PC-3 (cell line): ENCODE data around the gene CAPN7. TPM values are rescaled to one million over a fixed set of nuclear protein-coding genes. Genes with fewer than 3 reads are reported as not detected.

Experiments
- ATAC-seq: fragments of 200-7000 bp; cut with Tn5 transposase; 2 replicates; pipeline ENCODE4 v1.9.1; 2020; ENCODE audit warnings: mild to moderate bottlenecking, moderate library complexity
- BruUV-seq: library from RNA; stranded (reverse); fragments of 400-500 nt; replicated peaks from 2 replicates; lab custom pipeline; 2021; lab: Mats Ljungman, UMichigan
- CTCF ChIA-PET: fragments of 300-600 bp; sonication (Branson Sonifier 250); formaldehyde crosslinking; loops from one replicate; lab custom pipeline; 2022; ENCODE audit warnings: antibody characterized with exemption; lab: Charles Lee
- POLR2A ChIA-PET: fragments of 300-600 bp; sonication (Branson Sonifier 250); formaldehyde crosslinking; loops from one replicate; lab custom pipeline; 2022; ENCODE audit warnings: antibody characterized with exemption; ENCODE audit not compliant: unreplicated experiment; lab: Charles Lee
- DNase-seq: peaks from one replicate; pipeline ENCODE4 v3.0.0-alpha.2; 2015
- H2AFZ ChIP-seq: fragments of 300-600 bp; sonication (generic); 2 replicates; pipeline ENCODE4 v1.6.0; 2016; ENCODE audit warnings: antibody characterized with exemption, low read length
- H3F3A ChIP-seq: fragments of 300-600 bp; sonication (generic); one replicate; pipeline ENCODE4 v1.6.0; 2017; ENCODE audit warnings: antibody characterized with exemption, low read length, control low read depth, mild to moderate bottlenecking; ENCODE audit not compliant: unreplicated experiment
- H3K27ac ChIP-seq: fragments of 300-600 bp; sonication (generic); 2 replicates; pipeline ENCODE4 v1.5.1; 2016; ENCODE audit warnings: mild to moderate bottlenecking, low read length
- H3K27me3 ChIP-seq: fragments of 300-600 bp; sonication (generic); 2 replicates; pipeline ENCODE4 v1.6.1; 2016; ENCODE audit warnings: low read length, mixed read lengths
- H3K36me3 ChIP-seq: fragments of 300-600 bp; sonication (generic); 2 replicates; pipeline ENCODE4 v1.6.1; 2016; ENCODE audit warnings: low read depth, mixed run types, low read length, mixed read lengths
- H3K4me1 ChIP-seq: fragments of 300-600 bp; sonication (generic); 2 replicates; pipeline ENCODE4 v1.5.1; 2016; ENCODE audit warnings: low read length; ENCODE audit not compliant: insufficient read depth
- H3K4me2 ChIP-seq: fragments of 300-600 bp; sonication (generic); 2 replicates; pipeline ENCODE4 v1.6.0; 2016; ENCODE audit warnings: low read length
- H3K4me3 ChIP-seq: fragments of 300-600 bp; sonication (generic); 2 replicates; pipeline ENCODE4 v1.5.1; 2016; ENCODE audit warnings: mild to moderate bottlenecking, low read length, mixed read lengths
- H3K79me2 ChIP-seq: fragments of 300-600 bp; sonication (generic); 2 replicates; pipeline ENCODE4 v1.6.1; 2017; ENCODE audit warnings: low read length, mixed read lengths
- H3K9ac ChIP-seq: fragments of 300-600 bp; sonication (generic); 2 replicates; pipeline ENCODE4 v1.6.0; 2016; ENCODE audit warnings: mild to moderate bottlenecking, low read length
- H3K9me2 ChIP-seq: fragments of 300-600 bp; sonication (generic); replicated peaks from 2 replicates; pipeline ENCODE4 v1.6.1; 2016; ENCODE audit warnings: mixed run types, low read length, mixed read lengths
- H3K9me3 ChIP-seq: fragments of 300-600 bp; sonication (generic); 2 replicates; pipeline ENCODE4 v1.6.1; 2016; ENCODE audit warnings: low read length, mixed read lengths
- H4K20me1 ChIP-seq: fragments of 300-600 bp; sonication (generic); 2 replicates; pipeline ENCODE4 v1.6.1; 2016; ENCODE audit warnings: low read length, mixed read lengths
- EZH2 ChIP-seq: fragments of 300-600 bp; sonication (generic); IDR thresholded peaks from one replicate; pipeline ENCODE4 v1.6.1; 2017; ENCODE audit warnings: antibody characterized with exemption, mild to moderate bottlenecking, low read length; ENCODE audit not compliant: unreplicated experiment
- EZH2phosphoT487 ChIP-seq: fragments of 300-600 bp; sonication (generic); IDR thresholded peaks from 2 replicates; pipeline ENCODE4 v1.6.1; 2018; ENCODE audit warnings: mild to moderate bottlenecking, antibody characterized with exemption, low read length, borderline replicate concordance
- intact Hi-C: fragments of 100-400 bp; cut with micrococcal nuclease; formaldehyde crosslinking; loops from 2 replicates; pipeline ENCODE4 v1.9.0; 2023
- total RNA-seq: library from RNA; depleted of rRNA; stranded (reverse); fragments of >200 nt; gene quantifications from 2 replicates; pipeline ENCODE4 v1.2.3, GENCODE V29; 2014
- TF ChIP-seq, protein P1 (sequence below): fragments of 300-600 bp; sonication (generic); conservative IDR thresholded peaks from 2 replicates; pipeline ENCODE4 v1.5.1; 2017; ENCODE audit warnings: antibody characterized with exemption, low read depth, mild to moderate bottlenecking, low read length

CAPN7 gene
- total RNA-seq, 1 experiment from 2014 or later = 32.7 TPM

- BruUV-seq = no TSS peak
- H3K9me3 ChIP-seq = no peaks in the 10 kb centered on the region
- DNase-seq (no peak), ATAC-seq (no peak; the same call in 1 of the 2 replicates)
- CTCF ChIA-PET = no interaction called here
- H3K4me3 ChIP-seq = no peak overlapping the region
- H2AFZ ChIP-seq = no peak overlapping the region
- TF ChIP-seq EZH2phosphoT487 = no peak
- TF ChIP-seq EZH2 = no peak
- TF ChIP-seq, protein P1, sequence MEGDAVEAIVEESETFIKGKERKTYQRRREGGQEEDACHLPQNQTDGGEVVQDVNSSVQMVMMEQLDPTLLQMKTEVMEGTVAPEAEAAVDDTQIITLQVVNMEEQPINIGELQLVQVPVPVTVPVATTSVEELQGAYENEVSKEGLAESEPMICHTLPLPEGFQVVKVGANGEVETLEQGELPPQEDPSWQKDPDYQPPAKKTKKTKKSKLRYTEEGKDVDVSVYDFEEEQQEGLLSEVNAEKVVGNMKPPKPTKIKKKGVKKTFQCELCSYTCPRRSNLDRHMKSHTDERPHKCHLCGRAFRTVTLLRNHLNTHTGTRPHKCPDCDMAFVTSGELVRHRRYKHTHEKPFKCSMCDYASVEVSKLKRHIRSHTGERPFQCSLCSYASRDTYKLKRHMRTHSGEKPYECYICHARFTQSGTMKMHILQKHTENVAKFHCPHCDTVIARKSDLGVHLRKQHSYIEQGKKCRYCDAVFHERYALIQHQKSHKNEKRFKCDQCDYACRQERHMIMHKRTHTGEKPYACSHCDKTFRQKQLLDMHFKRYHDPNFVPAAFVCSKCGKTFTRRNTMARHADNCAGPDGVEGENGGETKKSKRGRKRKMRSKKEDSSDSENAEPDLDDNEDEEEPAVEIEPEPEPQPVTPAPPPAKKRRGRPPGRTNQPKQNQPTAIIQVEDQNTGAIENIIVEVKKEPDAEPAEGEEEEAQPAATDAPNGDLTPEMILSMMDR = no peak
- no peak overlapping the region for H3K27ac ChIP-seq
- no peaks in the 10 kb centered on the region for H3F3A ChIP-seq
- POLR2A ChIA-PET = no interaction called here
- no peaks in the 10 kb centered on the region for H3K27me3 ChIP-seq
- H3K79me2 ChIP-seq = no peaks in the 10 kb centered on the region
- no peak overlapping the region for H3K4me2 ChIP-seq
- H3K9ac ChIP-seq = no peak overlapping the region
- intact Hi-C loops = no loop called here
- no peaks in the 10 kb centered on the region for H3K4me1 ChIP-seq
- H4K20me1 ChIP-seq = no peaks in the 10 kb centered on the region
- no peaks in the 10 kb centered on the region for H3K36me3 ChIP-seq
- no peaks in the 10 kb centered on the region for H3K9me2 ChIP-seq
Measured at GRCh38 chr3:15288331-15289035, 82.4 kb downstream of the CAPN7 start.

- CTCF ChIA-PET = no interaction called here
- no peak overlapping the region for H3K9ac ChIP-seq
- TF ChIP-seq, protein P1 = no peak
- TF ChIP-seq EZH2 (no peak), EZH2phosphoT487 (no peak)
- H3K9me3 ChIP-seq = no peaks in the 10 kb centered on the region
- H3F3A ChIP-seq = no peaks in the 10 kb centered on the region
- no TSS peak for BruUV-seq
- DNase-seq (no peak), ATAC-seq (no peak)
- no peak overlapping the region for H3K4me3 ChIP-seq
- H3K4me1 ChIP-seq = no peaks in the 10 kb centered on the region
- H3K27ac ChIP-seq = no peak overlapping the region
- H3K79me2 ChIP-seq = no peaks in the 10 kb centered on the region
- no peak overlapping the region for H2AFZ ChIP-seq
- no peaks in the 10 kb centered on the region for H4K20me1 ChIP-seq
- no peaks in the 10 kb centered on the region for H3K9me2 ChIP-seq
- H3K36me3 ChIP-seq = no peaks in the 10 kb centered on the region
- POLR2A ChIA-PET = interaction anchor here (0.6 kb wide), 1 partner anchor 43 kb away, joined by 3 read pairs; no protein-coding TSS in a partner anchor
- no peaks in the 10 kb centered on the region for H3K27me3 ChIP-seq
- intact Hi-C loops = no loop called here
- no peak overlapping the region for H3K4me2 ChIP-seq
Measured at GRCh38 chr3:15289661-15290060, 83.6 kb downstream of the CAPN7 start.

GRCh38 chr3:15290736-15291135 is 84.7 kb downstream of the CAPN7 start:
- Histone ChIP-seq H3F3A (no peaks in the 10 kb centered on the region), H3K27ac (no peak overlapping the region), H3K27me3 (no peaks in the 10 kb centered on the region), H3K36me3 (no peaks in the 10 kb centered on the region), H3K9me3 (no peaks in the 10 kb centered on the region), H3K79me2 (no peaks in the 10 kb centered on the region), H3K4me2 (no peak overlapping the region), H3K9ac (no peak overlapping the region), H4K20me1 (no peaks in the 10 kb centered on the region), H3K4me3 (no peak overlapping the region), H2AFZ (no peak overlapping the region), H3K4me1 (no peaks in the 10 kb centered on the region), H3K9me2 (no peaks in the 10 kb centered on the region)
- no peak for ATAC-seq
- ChIA-PET CTCF (interaction anchor here (0.9 kb wide), 1 partner anchor 23 kb away, joined by 3 read pairs; no protein-coding TSS in a partner anchor), POLR2A (no interaction called here)
- TF ChIP-seq EZH2 (no peak), EZH2phosphoT487 (no peak)
- TF ChIP-seq, protein P1 = no peak
- no peak for DNase-seq
- intact Hi-C loops = no loop called here
- BruUV-seq = no TSS peak
